B cell (primary cell): ENCODE data around the gene AGPAT1. TPM values are rescaled to one million over a fixed set of nuclear protein-coding genes. Genes with fewer than 3 reads are reported as not detected.

Experiments used
- ATAC-seq: fragments of 200-7000 bp; cut with Tn5 transposase; one replicate; pipeline ENCODE4 v1.10.0; 2021; ENCODE audit warnings: low read depth, mild to moderate bottlenecking, moderate number of reproducible peaks, moderate library complexity
- CTCF ChIA-PET: fragments of 350-600 bp; sonication (Branson Sonifier 250); formaldehyde crosslinking; loops from one replicate; lab custom pipeline; 2021; ENCODE audit warnings: antibody characterized with exemption, inconsistent platforms; lab: Charles Lee
- POLR2A ChIA-PET: fragments of 350-600 bp; sonication (Branson Sonifier 250); formaldehyde crosslinking; loops from one replicate; lab custom pipeline; 2021; ENCODE audit warnings: antibody characterized with exemption; lab: Charles Lee
- DNase-seq: peaks from one replicate; pipeline ENCODE4 v3.0.0; 2013
- H2AFZ ChIP-seq: 2 replicates; pipeline ENCODE4 v1.6.1; 2012; ENCODE audit warnings: mild to moderate bottlenecking, low read depth, low read length; ENCODE audit not compliant: insufficient read depth, poor library complexity, severe bottlenecking
- H3K27ac ChIP-seq, 2 donors: 1 replicate in 1 of 2; 2 replicates in 1 of 2; pipeline ENCODE4 v1.5.1; 2012 to 2013; ENCODE audit warnings: low read length in 2 of 2, mild to moderate bottlenecking in 2 of 2, moderate library complexity in 1 of 2
- H3K27me3 ChIP-seq, 4 experiments: fragments of 200-600 bp in 1 of 4; sonication (generic) in 1 of 4; replicated peaks in 1 of 4; 1 replicate in 2 of 4; 2 replicates in 2 of 4; pipeline versions ENCODE4 v1.6.1 to v1.7.0; 2013 to 2016; ENCODE audit warnings: low read length in 3 of 4, mild to moderate bottlenecking in 2 of 4, mixed read lengths in 1 of 4, moderate library complexity in 1 of 4; ENCODE audit not compliant: insufficient read depth in 4 of 4, control insufficient read depth in 3 of 4; ENCODE audit errors: control extremely low read depth in 1 of 4
- H3K36me3 ChIP-seq, 2 experiments: replicated peaks in 1 of 2; 1 replicate in 1 of 2; 2 replicates in 1 of 2; pipeline versions ENCODE4 v1.6.1 to v1.7.1; 2013; ENCODE audit warnings: low read length in 1 of 2; ENCODE audit not compliant: insufficient read depth in 2 of 2, control insufficient read depth in 1 of 2; ENCODE audit errors: control extremely low read depth in 1 of 2, extremely low read depth in 1 of 2
- H3K4me1 ChIP-seq, 2 donors: fragments of 200-600 bp in 1 of 2; sonication (generic) in 1 of 2; 1 replicate in 1 of 2; 2 replicates in 1 of 2; pipeline versions ENCODE4 v1.5.1 to v1.6.1; 2013 to 2017; ENCODE audit warnings: low read length in 2 of 2; ENCODE audit not compliant: control insufficient read depth in 2 of 2, insufficient read depth in 2 of 2
- H3K4me2 ChIP-seq: replicated peaks from 2 replicates; pipeline ENCODE3; 2012; ENCODE audit warnings: mild to moderate bottlenecking, low read depth, low read length; ENCODE audit not compliant: poor library complexity, severe bottlenecking
- H3K4me3 ChIP-seq, 5 experiments: fragments of 200-600 bp in 1 of 5; sonication (generic) in 1 of 5; 1 replicate in 3 of 5; 2 replicates in 2 of 5; pipeline versions ENCODE4 v1.5.1 to v1.7.0; 2011 to 2016; ENCODE audit warnings: low read length in 4 of 5, mild to moderate bottlenecking in 4 of 5, low read depth in 2 of 5, control low read depth in 1 of 5, moderate library complexity in 1 of 5; ENCODE audit not compliant: insufficient read depth in 1 of 5; ENCODE audit errors: control extremely low read depth in 1 of 5, extremely low read depth in 1 of 5
- H3K79me2 ChIP-seq: fragments of 200-600 bp; sonication (generic); one replicate; pipeline ENCODE4 v1.6.0; 2016; ENCODE audit warnings: low read length; ENCODE audit not compliant: control insufficient read depth, insufficient read depth
- H3K9ac ChIP-seq: fragments of 200-600 bp; sonication (generic); 2 replicates; pipeline ENCODE4 v1.6.1; 2017; ENCODE audit warnings: mild to moderate bottlenecking, low read length, moderate library complexity
- H3K9me3 ChIP-seq, 3 donors: one replicate each; pipeline versions ENCODE4 v1.6.1 to v1.7.1; 2013; ENCODE audit warnings: low read length in 2 of 3; ENCODE audit not compliant: control insufficient read depth in 2 of 3, insufficient read depth in 1 of 3; ENCODE audit errors: control extremely low read depth in 1 of 3
- H4K20me1 ChIP-seq: 2 replicates; pipeline ENCODE4 v1.6.0; 2012; ENCODE audit warnings: mild to moderate bottlenecking, low read length; ENCODE audit not compliant: insufficient read depth, control insufficient read depth, poor library complexity, severe bottlenecking
- H3K27ac Mint-ChIP-seq: one replicate; pipeline ENCODE4 v1.8.0; 2021; ENCODE audit warnings: mixed read lengths
- H3K27me3 Mint-ChIP-seq: one replicate; pipeline ENCODE4 v1.8.0; 2021; ENCODE audit warnings: mixed read lengths
- H3K4me1 Mint-ChIP-seq: one replicate; pipeline ENCODE4 v1.8.0; 2021; ENCODE audit warnings: mixed read lengths
- H3K4me3 Mint-ChIP-seq: one replicate; pipeline ENCODE4 v1.8.0; 2021; ENCODE audit warnings: mixed read lengths
- H3K9me3 Mint-ChIP-seq: one replicate; pipeline ENCODE4 v1.8.0; 2022; ENCODE audit warnings: mixed read lengths; ENCODE audit not compliant: insufficient read depth
- EZH2 ChIP-seq: IDR thresholded peaks from 2 replicates; pipeline ENCODE4 v1.6.1; 2012; ENCODE audit warnings: borderline replicate concordance, low read depth, mild to moderate bottlenecking, moderate library complexity, low read length; ENCODE audit not compliant: insufficient read depth, poor library complexity, severe bottlenecking
- WGBS: methylation state at CpG from one replicate; pipeline ENCODE4 v1.1.5; 2013; ENCODE audit warnings: missing lambda C conversion rate; ENCODE audit not compliant: insufficient coverage; 5-methylcytosine and 5-hydroxymethylcytosine counted together
- intact Hi-C: fragments of 100-400 bp; cut with micrococcal nuclease; formaldehyde crosslinking; loops from one replicate; pipeline ENCODE4 v1.10.0; 2022
- polyA plus RNA-seq: library from polyadenylated mRNA; depleted of rRNA; stranded (reverse); fragments of >200 nt; gene quantifications from 2 replicates; pipeline ENCODE4 v1.2.3, GENCODE V29; 2012
- total RNA-seq, 2 donors: library from RNA; stranded (reverse); fragments of 120-200 nt in 1 of 2; gene quantifications; 1 replicate in 1 of 2; 2 replicates in 1 of 2; pipeline versions ENCODE4 v1.2.3 to v1.2.4, GENCODE V29; 2013 to 2022
- TF ChIP-seq, protein P1 (sequence below): fragments of 200-600 bp; IDR thresholded peaks from one replicate; pipeline ENCODE4 v1.8.0; 2022; ENCODE audit warnings: antibody characterized with exemption, mild to moderate bottlenecking

Gene AGPAT1
- total and polyA plus RNA-seq, 2 donors (not counting 1 experiment from before 2014, with no cell fraction given) = 29.8 to 37.1 TPM

DNA sequence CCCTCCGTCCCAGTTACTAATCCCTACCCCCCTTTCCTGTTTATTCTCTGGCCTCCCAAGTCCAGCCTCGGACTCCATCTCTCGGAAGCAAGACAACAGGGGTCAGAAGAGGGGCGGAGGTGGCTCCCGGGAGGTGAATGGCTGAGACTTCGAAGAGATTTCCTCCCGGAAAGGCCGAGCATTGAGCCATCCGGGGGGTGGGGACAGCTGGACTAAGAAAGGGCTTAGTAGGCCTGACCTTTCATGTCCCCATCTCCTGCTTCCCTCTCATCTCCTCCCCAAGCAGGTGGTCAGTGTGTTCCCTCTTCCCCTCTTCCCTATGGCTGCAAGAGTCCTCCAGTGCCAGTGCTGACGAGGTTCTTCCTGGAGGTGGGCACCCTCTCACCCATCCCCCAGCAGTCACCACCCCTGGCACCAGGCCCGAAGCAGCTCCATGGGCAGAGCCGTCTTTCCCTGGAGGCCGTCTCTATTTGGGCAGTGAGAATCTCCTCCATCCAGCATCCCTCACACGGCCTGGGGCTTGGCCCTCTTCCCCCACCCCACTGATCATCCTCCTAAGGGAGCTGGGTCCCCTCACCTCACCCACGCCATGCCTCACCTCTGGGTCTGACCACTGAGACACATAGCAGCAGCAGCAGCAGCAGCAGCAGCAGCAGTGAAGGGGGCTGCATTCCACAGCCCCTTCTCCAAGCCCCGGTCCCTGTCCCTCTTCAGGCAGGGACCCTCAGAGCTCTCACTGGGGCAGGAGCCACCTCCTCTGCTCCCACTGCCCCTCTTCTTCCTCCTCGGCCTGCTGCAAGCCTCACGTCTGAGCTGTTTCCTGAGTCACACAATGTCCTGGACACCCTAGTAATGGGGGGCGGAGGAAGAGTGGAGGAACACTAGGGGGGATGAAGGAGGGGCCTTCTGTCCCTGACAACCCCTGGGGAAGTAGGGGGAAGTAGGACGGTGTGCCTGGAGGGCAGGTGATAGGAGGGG is 47.7 kb upstream of the AGPAT1 start, which contains the start of gene NOTCH4:
NOTCH4 (minus strand) TSS at position 810 of the 978 bp plus-strand sequence; CDS start at position 671, 139 bp downstream.
- H3K27ac ChIP-seq = peak within 1 kb of the TSS; percentile 48 to 66
- peaks cover 71 to 77% of the 10 kb centered on the region in 2 donors for H3K4me1 ChIP-seq
- H2AFZ ChIP-seq = peak within 1 kb of the TSS; percentile 58
- H3K4me2 ChIP-seq = peak within 1 kb of the TSS; percentile 39
- Mint-ChIP-seq H3K27ac (peak within 1 kb of the TSS; percentile 91), H3K9me3 (no peaks in the 10 kb centered on the region), H3K27me3 (no peaks in the 10 kb centered on the region), H3K4me1 (peaks cover 64% of the 10 kb centered on the region), H3K4me3 (peak within 1 kb of the TSS; percentile 37)
- H3K36me3 ChIP-seq = no peaks in the 10 kb centered on the region
- no peak for DNase-seq
- intact Hi-C loops = no loop called here
- H3K79me2 ChIP-seq = no peaks in the 10 kb centered on the region
- CTCF ChIA-PET = interaction anchor here (0.7 to 1.5 kb wide), 3 partner anchors 20 to 645 kb away, joined by 3 read pairs; no protein-coding TSS in a partner anchor
- WGBS = 71% methylated on average over 15 of the region's 20 CpGs
- H4K20me1 ChIP-seq = no peaks in the 10 kb centered on the region
- no peak for TF ChIP-seq EZH2
- TF ChIP-seq, protein P1, sequence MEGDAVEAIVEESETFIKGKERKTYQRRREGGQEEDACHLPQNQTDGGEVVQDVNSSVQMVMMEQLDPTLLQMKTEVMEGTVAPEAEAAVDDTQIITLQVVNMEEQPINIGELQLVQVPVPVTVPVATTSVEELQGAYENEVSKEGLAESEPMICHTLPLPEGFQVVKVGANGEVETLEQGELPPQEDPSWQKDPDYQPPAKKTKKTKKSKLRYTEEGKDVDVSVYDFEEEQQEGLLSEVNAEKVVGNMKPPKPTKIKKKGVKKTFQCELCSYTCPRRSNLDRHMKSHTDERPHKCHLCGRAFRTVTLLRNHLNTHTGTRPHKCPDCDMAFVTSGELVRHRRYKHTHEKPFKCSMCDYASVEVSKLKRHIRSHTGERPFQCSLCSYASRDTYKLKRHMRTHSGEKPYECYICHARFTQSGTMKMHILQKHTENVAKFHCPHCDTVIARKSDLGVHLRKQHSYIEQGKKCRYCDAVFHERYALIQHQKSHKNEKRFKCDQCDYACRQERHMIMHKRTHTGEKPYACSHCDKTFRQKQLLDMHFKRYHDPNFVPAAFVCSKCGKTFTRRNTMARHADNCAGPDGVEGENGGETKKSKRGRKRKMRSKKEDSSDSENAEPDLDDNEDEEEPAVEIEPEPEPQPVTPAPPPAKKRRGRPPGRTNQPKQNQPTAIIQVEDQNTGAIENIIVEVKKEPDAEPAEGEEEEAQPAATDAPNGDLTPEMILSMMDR = no peak
- POLR2A ChIA-PET = no interaction called here
- ATAC-seq = no peak
- no peak within 1 kb of the TSS for H3K9ac ChIP-seq
- H3K4me3 ChIP-seq = no peak within 1 kb of the TSS
- no peaks in the 10 kb centered on the region for H3K27me3 ChIP-seq
- H3K9me3 ChIP-seq = no peaks in the 10 kb centered on the region
